Measurements from ENCODE around the gene TOX3. TPM values are rescaled to one million over a fixed set of nuclear protein-coding genes. Genes with fewer than 3 reads are reported as not detected.

TOX3 gene
- total and polyA plus RNA-seq, 2 donors (not counting 3 experiments of a cell fraction or from before 2014, with no cell fraction given): not detected

DNA sequence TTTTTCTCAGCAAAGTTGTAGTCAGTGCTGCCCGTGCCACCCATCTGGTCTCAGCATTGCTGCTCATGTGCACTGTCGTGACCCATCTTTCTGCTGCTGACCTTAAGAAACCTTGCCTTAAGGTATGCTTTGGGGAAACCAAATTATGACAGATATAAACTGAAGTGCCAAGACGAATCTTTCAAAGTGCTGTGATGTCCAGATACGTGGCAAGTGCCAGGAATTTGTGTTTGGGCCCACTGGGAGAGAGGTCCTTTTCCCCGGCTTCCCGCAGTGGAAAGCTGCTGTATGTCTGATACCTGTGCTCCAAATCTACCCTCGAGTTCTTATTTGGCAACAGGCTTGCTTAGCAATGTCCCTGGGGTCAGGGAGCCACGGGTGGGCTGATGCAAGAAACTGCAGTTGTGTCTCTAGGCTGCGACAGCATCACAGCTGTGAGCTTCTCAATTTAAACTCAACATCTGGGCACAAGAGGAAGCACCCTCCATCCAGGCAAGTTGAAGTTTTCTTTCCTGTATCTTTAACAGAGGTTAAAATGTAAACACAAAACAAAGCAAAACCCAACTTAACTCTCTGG lies 30.3 kb upstream of the TOX3 start:
- H3K4me2 ChIP-seq (ENCODE audit: insufficient read depth, low read length): no peak overlapping the region
- DNase-seq (ENCODE audit: low read depth, low spot score) (no peak), FAIRE-seq (no peak)
- no peaks in the 10 kb centered on the region for H3K9me1 ChIP-seq (replicated peaks; ENCODE audit: control insufficient read depth, extremely low read depth, insufficient read depth, low read length)
- H3K9ac ChIP-seq (replicated peaks; ENCODE audit: extremely low read depth, insufficient read depth, low read length): no peak overlapping the region
- H4K20me1 ChIP-seq (replicated peaks; ENCODE audit: control insufficient read depth, extremely low read depth, insufficient read depth, low read length): no peaks in the 10 kb centered on the region
- peaks cover 9% of the 10 kb centered on the region for H3K9me3 ChIP-seq (replicated peaks; ENCODE audit: control insufficient read depth, insufficient read depth, low read length)
- H3K36me3 ChIP-seq (ENCODE audit: control insufficient read depth in 2 of 2, extremely low read depth in 1 of 2, insufficient read depth in 2 of 2, low read length in 2 of 2): no peaks in the 10 kb centered on the region
- BruUV-seq (replicated peaks): no TSS peak
- no peaks in the 10 kb centered on the region for H3K27me3 ChIP-seq (ENCODE audit: control insufficient read depth in 2 of 2, insufficient read depth in 2 of 2, low read length in 2 of 2)
- no peak overlapping the region for H2AFZ ChIP-seq (ENCODE audit: low read depth, low read length)
- intact Hi-C loops (cut with micrococcal nuclease): no loop called here
- dilution Hi-C loops (cut with MboI; ENCODE audit: extremely low pct_ligation_motif_present, low sequenced_read_pairs): no loop called here
- no peak overlapping the region for H3K27ac ChIP-seq (ENCODE audit: insufficient read depth, low read depth, low read length)
- CTCF ChIA-PET: no interaction called here
- POLR2A ChIA-PET: no interaction called here
- H3K4me3 ChIP-seq (replicated peaks in 1 of 3; ENCODE audit: insufficient read depth in 1 of 3, low read depth in 1 of 3, low read length in 3 of 3): no peak overlapping the region
- no peaks in the 10 kb centered on the region for H3K4me1 ChIP-seq (ENCODE audit: control insufficient read depth, extremely low read depth, insufficient read depth, low read length)
- TF ChIP-seq GATA2 (IDR thresholded peaks at IDR 0.05; ENCODE audit: insufficient read depth, insufficient read length, low read depth, low read length) (no peak), JUN (IDR thresholded peaks at IDR 0.05; ENCODE audit: borderline replicate concordance, insufficient read depth, insufficient read length, low read depth) (no peak), POLR2A (IDR thresholded peaks at IDR 0.05; ENCODE audit: low read depth, low read length) (no peak), EZH2 (IDR thresholded peaks at IDR 0.05; ENCODE audit: borderline replicate concordance, low read depth, low read length, severe bottlenecking) (no peak), FOS (IDR thresholded peaks at IDR 0.05; ENCODE audit: borderline replicate concordance, insufficient read depth, low read length) (no peak), MYC (IDR thresholded peaks at IDR 0.05; ENCODE audit: low read depth, low read length) (no peak), POLR2AphosphoS5 (IDR thresholded peaks at IDR 0.05; ENCODE audit: insufficient read depth, low read depth, low read length) (no peak)
- TF ChIP-seq, protein P1, sequence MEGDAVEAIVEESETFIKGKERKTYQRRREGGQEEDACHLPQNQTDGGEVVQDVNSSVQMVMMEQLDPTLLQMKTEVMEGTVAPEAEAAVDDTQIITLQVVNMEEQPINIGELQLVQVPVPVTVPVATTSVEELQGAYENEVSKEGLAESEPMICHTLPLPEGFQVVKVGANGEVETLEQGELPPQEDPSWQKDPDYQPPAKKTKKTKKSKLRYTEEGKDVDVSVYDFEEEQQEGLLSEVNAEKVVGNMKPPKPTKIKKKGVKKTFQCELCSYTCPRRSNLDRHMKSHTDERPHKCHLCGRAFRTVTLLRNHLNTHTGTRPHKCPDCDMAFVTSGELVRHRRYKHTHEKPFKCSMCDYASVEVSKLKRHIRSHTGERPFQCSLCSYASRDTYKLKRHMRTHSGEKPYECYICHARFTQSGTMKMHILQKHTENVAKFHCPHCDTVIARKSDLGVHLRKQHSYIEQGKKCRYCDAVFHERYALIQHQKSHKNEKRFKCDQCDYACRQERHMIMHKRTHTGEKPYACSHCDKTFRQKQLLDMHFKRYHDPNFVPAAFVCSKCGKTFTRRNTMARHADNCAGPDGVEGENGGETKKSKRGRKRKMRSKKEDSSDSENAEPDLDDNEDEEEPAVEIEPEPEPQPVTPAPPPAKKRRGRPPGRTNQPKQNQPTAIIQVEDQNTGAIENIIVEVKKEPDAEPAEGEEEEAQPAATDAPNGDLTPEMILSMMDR (IDR thresholded peaks at IDR 0.05; ENCODE audit: extremely low read depth in 1 of 2, insufficient read depth in 1 of 2, low read depth in 1 of 2, low read length in 2 of 2): no peak
- TF ChIP-seq, protein P2, sequence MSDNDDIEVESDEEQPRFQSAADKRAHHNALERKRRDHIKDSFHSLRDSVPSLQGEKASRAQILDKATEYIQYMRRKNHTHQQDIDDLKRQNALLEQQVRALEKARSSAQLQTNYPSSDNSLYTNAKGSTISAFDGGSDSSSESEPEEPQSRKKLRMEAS (IDR thresholded peaks at IDR 0.05; ENCODE audit: insufficient read depth, insufficient read length): no peak
- H3K79me2 ChIP-seq (ENCODE audit: control insufficient read depth, insufficient read depth, low read length): no peaks in the 10 kb centered on the region
